ENCODE results near the gene CREB3L4. TPM values are rescaled to one million over a fixed set of nuclear protein-coding genes. Genes with fewer than 3 reads are reported as not detected.
"Not testable (repeated sequence)": the region's sequence is repeated elsewhere in the genome, so short reads cannot be mapped to it uniquely, and the experiment has no call there.

The CREB3L4 gene
- total RNA-seq, 4 donors from 2014 or later = 1.8 to 16.1 (median 13.0) TPM

DNA sequence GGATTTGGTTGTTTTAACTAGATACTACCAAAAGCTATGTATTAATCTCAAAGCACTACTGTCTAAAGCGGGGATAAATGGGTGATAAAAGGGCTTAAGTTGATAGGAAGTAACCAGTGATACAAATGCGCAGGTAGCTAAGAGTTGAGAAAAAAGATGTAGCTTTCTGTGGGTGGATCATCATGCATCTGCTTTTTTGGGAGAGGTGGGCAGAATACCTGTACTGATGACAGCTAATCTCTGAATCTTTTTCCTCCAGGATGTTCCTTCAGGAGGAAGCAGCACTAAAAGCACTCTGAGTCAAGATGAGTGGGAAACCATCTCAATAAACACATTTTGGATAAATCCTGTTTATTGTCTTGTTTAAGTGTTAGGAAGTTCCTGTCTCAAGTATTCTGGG lies 24.1 kb downstream of the CREB3L4 start:
- Histone ChIP-seq H3K4me1 (peaks cover 0 to 16% of the 10 kb centered on the region in 2 donors), H3K27ac (peak overlapping the region; percentile 94 to 99), H3K36me3 (no peaks in the 10 kb centered on the region)

DNA sequence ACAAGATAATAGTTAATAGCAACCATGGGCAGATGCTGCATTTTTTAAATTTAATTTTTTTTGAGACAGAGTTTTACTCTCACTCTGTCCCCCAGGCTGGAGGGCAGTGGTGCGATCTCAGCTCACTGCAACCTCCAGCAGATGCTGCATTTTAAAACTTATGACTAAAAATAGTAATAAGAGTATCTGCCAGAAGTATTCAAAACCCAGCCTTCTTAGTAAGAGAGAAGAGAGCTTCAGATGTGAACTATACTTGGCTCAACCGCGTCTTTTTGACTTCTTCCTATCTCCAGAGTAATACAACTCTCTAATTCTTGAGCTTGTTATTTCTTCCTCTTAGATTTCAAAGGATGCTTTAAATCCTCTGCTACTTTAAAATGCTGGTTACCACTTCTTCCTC lies 27.5 kb downstream of the CREB3L4 start:
- intact Hi-C loops (cut with DNase I; ENCODE audit: low total_unique reads) = no loop called here
- DNase-seq = no peak
- no peak overlapping the region for H3K27ac ChIP-seq
- no peak for TF ChIP-seq POLR2A (IDR thresholded peaks at IDR 0.05)
- TF ChIP-seq, protein P1, sequence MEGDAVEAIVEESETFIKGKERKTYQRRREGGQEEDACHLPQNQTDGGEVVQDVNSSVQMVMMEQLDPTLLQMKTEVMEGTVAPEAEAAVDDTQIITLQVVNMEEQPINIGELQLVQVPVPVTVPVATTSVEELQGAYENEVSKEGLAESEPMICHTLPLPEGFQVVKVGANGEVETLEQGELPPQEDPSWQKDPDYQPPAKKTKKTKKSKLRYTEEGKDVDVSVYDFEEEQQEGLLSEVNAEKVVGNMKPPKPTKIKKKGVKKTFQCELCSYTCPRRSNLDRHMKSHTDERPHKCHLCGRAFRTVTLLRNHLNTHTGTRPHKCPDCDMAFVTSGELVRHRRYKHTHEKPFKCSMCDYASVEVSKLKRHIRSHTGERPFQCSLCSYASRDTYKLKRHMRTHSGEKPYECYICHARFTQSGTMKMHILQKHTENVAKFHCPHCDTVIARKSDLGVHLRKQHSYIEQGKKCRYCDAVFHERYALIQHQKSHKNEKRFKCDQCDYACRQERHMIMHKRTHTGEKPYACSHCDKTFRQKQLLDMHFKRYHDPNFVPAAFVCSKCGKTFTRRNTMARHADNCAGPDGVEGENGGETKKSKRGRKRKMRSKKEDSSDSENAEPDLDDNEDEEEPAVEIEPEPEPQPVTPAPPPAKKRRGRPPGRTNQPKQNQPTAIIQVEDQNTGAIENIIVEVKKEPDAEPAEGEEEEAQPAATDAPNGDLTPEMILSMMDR (IDR thresholded peaks at IDR 0.05) = no peak
- no peak overlapping the region for H3K4me3 ChIP-seq
- H3K9me3 ChIP-seq = no peaks in the 10 kb centered on the region
- H3K4me1 ChIP-seq = peaks cover 0 to 16% of the 10 kb centered on the region in 2 donors
- H3K27me3 ChIP-seq = no peaks in the 10 kb centered on the region
- no peaks in the 10 kb centered on the region for H3K36me3 ChIP-seq

More for the DNA sequence above, 24.1 kb downstream of the CREB3L4 start:
- no peak for DNase-seq
- TF ChIP-seq POLR2A (IDR thresholded peaks at IDR 0.05) = no peak
- TF ChIP-seq, protein P1 (IDR thresholded peaks at IDR 0.05) = no peak
- no peaks in the 10 kb centered on the region for H3K9me3 ChIP-seq
- intact Hi-C loops (cut with DNase I; ENCODE audit: low total_unique reads) = loop anchor here (5.0 kb wide), 1 partner anchor 195 kb away; no protein-coding TSS in a partner anchor
- peak overlapping the region; percentile 74 to 99 for H3K4me3 ChIP-seq
- H3K27me3 ChIP-seq = no peaks in the 10 kb centered on the region

DNA sequence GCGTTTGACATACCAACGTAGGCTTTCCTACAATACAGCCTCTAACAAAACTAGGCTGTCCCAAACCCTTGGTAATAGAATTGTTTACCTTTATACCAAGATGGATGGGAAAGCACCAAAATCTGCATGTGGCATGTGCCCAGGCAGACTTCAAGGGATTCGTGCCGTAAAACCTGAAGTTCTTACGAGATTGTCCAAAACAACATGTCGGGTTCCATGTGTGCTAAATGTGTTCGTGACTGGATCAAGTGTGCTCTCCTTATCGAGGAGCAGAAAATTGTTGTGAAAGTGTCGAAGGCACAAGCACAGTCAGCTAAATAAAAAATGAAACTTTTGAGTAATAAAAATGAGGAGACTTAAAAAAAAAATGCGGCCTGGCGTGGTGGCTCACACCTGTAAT lies 27.9 kb downstream of the CREB3L4 start:
- Histone ChIP-seq H3K9me3 (no peaks in the 10 kb centered on the region), H3K4me3 (no peak overlapping the region), H3K27me3 (no peaks in the 10 kb centered on the region), H3K27ac (no peak overlapping the region), H3K36me3 (no peaks in the 10 kb centered on the region), H3K4me1 (peaks cover 0 to 16% of the 10 kb centered on the region in 2 donors)
- no peak for DNase-seq
- intact Hi-C loops (cut with DNase I; ENCODE audit: low total_unique reads) = no loop called here
- no peak for TF ChIP-seq POLR2A (IDR thresholded peaks at IDR 0.05)
- TF ChIP-seq, protein P1 (IDR thresholded peaks at IDR 0.05) = no peak

DNA sequence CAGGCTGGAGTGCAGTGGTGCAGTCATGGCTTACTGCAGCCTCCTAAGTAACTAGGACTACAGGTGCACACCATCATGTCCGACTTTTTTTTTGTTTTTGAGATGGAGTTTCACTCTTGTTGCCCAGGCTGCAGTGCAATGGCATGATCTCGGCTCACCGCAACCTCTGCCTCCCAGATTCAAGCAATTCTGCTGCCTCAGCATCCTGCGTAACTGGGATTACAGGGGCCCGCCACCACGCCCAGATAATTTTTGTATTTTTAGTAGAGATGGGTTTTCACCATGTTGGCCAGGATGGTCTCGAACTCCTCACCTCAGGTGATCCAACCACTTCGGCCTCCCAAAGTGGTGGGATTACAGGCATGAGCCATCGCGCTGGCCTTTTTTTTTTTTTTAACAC lies 29.2 kb downstream of the CREB3L4 start:
- DNase-seq; H3K27me3 ChIP-seq; H3K36me3 ChIP-seq; H3K4me3 ChIP-seq; intact Hi-C loops (cut with DNase I; ENCODE audit: low total_unique reads); H3K27ac ChIP-seq; H3K9me3 ChIP-seq: not testable (repeated sequence)
- peaks cover 0 to 10% of the 10 kb centered on the region in 2 donors for H3K4me1 ChIP-seq

DNA sequence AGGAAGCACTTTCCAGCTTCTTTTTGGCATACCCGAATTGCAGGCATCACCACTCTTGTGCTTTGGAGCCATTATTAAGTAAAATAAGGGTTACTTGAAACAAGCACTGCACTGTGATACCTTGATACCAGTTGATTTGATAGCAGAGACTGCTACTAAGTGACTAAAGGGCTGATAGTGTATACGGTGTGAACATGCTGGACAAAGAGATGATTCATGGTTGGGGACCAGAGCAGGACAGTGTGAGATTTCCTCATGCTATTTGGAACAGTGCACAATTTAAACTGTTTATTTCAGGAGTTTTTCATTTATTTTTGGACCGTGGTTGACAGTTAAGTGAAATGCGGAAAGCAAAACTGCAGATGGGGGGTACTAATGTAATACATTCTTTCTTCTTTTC lies 32.7 kb downstream of the CREB3L4 start:
- H3K4me3 ChIP-seq = no peak overlapping the region
- no peaks in the 10 kb centered on the region for H3K4me1 ChIP-seq
- DNase-seq = no peak
- TF ChIP-seq, protein P1 (IDR thresholded peaks at IDR 0.05) = no peak
- no peak for TF ChIP-seq POLR2A (IDR thresholded peaks at IDR 0.05)
- intact Hi-C loops (cut with DNase I; ENCODE audit: low total_unique reads) = no loop called here
- H3K27ac ChIP-seq = no peak overlapping the region
- no peaks in the 10 kb centered on the region for H3K27me3 ChIP-seq
- H3K36me3 ChIP-seq = no peaks in the 10 kb centered on the region
- H3K9me3 ChIP-seq = no peaks in the 10 kb centered on the region

DNA sequence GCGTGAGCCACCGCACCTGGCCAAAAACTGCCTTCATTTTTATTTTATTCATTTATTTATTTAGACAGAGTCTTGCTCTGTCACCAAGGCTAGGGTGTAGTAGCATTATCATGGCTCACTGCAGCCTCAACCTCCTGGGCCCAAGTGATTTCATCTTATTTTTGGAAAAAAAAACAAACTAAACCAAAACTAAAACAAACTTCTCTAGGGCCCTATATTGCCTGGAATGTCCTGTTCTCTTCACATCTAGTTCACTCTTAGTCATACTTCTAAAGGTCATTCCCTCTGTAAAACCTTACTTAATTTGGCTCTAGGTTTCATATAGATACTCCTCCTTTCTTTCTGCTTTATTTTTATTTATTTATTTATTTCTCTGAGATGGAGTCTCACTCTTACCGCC lies 38.4 kb downstream of the CREB3L4 start:
- Histone ChIP-seq H3K9me3 (no peaks in the 10 kb centered on the region), H3K27ac (no peak overlapping the region), H3K4me3 (no peak overlapping the region), H3K27me3 (no peaks in the 10 kb centered on the region), H3K36me3 (no peaks in the 10 kb centered on the region), H3K4me1 (no peaks in the 10 kb centered on the region)
- no peak for TF ChIP-seq POLR2A (IDR thresholded peaks at IDR 0.05)
- TF ChIP-seq, protein P1 (IDR thresholded peaks at IDR 0.05) = no peak
- no peak for DNase-seq
- intact Hi-C loops (cut with DNase I; ENCODE audit: low total_unique reads) = no loop called here
